ENCODE results near the gene PLCH1. TPM values are rescaled to one million over a fixed set of nuclear protein-coding genes. Genes with fewer than 3 reads are reported as not detected.

The PLCH1 gene
- total and polyA plus RNA-seq, 2 of the 13 experiments (the other 11 are each of a cell fraction or from before 2014, with no cell fraction given) = 2.0 to 3.0 TPM

GRCh38 chr3:155386919-155387318 is 358.0 kb downstream of the PLCH1 start:
- ChIA-PET POLR2A (no interaction called here), CTCF (ENCODE audit: low intra/inter-chr PET ratio, low total read pairs) (no interaction called here)
- 32% methylated on average over 8 of the region's 8 CpGs for WGBS (ENCODE audit: low lambda C conversion rate)
- BruUV-seq (replicated peaks) = no TSS peak
- DNase-seq (ENCODE audit: low spot score) = no peak
- FAIRE-seq = no peak
- no peak overlapping the region for H2AFZ ChIP-seq (ENCODE audit: low read length)
- no peak overlapping the region for H3K4me3 ChIP-seq (replicated peaks in 1 of 3; ENCODE audit: insufficient read depth in 1 of 3, low read depth in 2 of 3, low read length in 3 of 3)
- no peak overlapping the region for H3K9ac ChIP-seq (ENCODE audit: insufficient read depth, low read depth, low read length)
- H3K4me2 ChIP-seq (ENCODE audit: low read depth, low read length) = no peak overlapping the region
- H3K4me1 ChIP-seq (ENCODE audit: insufficient read depth, low read length) = no peaks in the 10 kb centered on the region
- TF ChIP-seq NCOR1 (IDR thresholded peaks at IDR 0.05; ENCODE audit: borderline replicate concordance, low read length) (no peak), ZNF329 (CRISPR knock-in tag; IDR thresholded peaks at IDR 0.05; ENCODE audit: low read depth) (no peak), SIN3A (IDR thresholded peaks at IDR 0.05; ENCODE audit: borderline replicate concordance, low read depth, low read length) (no peak), ZNF235 (CRISPR knock-in tag; IDR thresholded peaks at IDR 0.05; ENCODE audit: borderline replicate concordance) (no peak), SRSF9 (IDR thresholded peaks at IDR 0.05; ENCODE audit: borderline replicate concordance, insufficient read depth, low read depth, low read length, poor library complexity, severe bottlenecking) (no peak), ZNF530 (CRISPR knock-in tag; IDR thresholded peaks at IDR 0.05; ENCODE audit: low read depth) (no peak), JARID2 (CRISPR knock-in tag; IDR thresholded peaks at IDR 0.05; ENCODE audit: insufficient replicate concordance) (no peak), THAP11 (CRISPR knock-in tag; IDR thresholded peaks at IDR 0.05) (no peak), AFF4 (CRISPR knock-in tag; IDR thresholded peaks at IDR 0.05) (no peak), ZNF550 (CRISPR knock-in tag; IDR thresholded peaks at IDR 0.05; ENCODE audit: borderline replicate concordance) (no peak), ZBTB1 (CRISPR knock-in tag; IDR thresholded peaks at IDR 0.05; ENCODE audit: borderline replicate concordance) (no peak)
- TF ChIP-seq, protein P1, sequence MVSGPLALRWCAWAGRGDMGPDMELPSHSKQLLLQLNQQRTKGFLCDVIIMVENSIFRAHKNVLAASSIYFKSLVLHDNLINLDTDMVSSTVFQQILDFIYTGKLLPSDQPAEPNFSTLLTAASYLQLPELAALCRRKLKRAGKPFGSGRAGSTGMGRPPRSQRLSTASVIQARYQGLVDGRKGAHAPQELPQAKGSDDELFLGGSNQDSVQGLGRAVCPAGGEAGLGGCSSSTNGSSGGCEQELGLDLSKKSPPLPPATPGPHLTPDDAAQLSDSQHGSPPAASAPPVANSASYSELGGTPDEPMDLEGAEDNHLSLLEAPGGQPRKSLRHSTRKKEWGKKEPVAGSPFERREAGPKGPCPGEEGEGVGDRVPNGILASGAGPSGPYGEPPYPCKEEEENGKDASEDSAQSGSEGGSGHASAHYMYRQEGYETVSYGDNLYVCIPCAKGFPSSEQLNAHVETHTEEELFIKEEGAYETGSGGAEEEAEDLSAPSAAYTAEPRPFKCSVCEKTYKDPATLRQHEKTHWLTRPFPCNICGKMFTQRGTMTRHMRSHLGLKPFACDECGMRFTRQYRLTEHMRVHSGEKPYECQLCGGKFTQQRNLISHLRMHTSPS (CRISPR knock-in tag; IDR thresholded peaks at IDR 0.05; ENCODE audit: low read depth) = no peak
- TF ChIP-seq, protein P2, sequence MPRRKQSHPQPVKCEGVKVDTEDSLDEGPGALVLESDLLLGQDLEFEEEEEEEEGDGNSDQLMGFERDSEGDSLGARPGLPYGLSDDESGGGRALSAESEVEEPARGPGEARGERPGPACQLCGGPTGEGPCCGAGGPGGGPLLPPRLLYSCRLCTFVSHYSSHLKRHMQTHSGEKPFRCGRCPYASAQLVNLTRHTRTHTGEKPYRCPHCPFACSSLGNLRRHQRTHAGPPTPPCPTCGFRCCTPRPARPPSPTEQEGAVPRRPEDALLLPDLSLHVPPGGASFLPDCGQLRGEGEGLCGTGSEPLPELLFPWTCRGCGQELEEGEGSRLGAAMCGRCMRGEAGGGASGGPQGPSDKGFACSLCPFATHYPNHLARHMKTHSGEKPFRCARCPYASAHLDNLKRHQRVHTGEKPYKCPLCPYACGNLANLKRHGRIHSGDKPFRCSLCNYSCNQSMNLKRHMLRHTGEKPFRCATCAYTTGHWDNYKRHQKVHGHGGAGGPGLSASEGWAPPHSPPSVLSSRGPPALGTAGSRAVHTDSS (CRISPR knock-in tag; conservative IDR thresholded peaks at IDR 0.05) = no peak
- TF ChIP-seq, protein P3, sequence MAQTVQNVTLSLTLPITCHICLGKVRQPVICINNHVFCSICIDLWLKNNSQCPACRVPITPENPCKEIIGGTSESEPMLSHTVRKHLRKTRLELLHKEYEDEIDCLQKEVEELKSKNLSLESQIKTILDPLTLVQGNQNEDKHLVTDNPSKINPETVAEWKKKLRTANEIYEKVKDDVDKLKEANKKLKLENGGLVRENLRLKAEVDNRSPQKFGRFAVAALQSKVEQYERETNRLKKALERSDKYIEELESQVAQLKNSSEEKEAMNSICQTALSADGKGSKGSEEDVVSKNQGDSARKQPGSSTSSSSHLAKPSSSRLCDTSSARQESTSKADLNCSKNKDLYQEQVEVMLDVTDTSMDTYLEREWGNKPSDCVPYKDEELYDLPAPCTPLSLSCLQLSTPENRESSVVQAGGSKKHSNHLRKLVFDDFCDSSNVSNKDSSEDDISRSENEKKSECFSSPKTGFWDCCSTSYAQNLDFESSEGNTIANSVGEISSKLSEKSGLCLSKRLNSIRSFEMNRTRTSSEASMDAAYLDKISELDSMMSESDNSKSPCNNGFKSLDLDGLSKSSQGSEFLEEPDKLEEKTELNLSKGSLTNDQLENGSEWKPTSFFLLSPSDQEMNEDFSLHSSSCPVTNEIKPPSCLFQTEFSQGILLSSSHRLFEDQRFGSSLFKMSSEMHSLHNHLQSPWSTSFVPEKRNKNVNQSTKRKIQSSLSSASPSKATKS (CRISPR knock-in tag; IDR thresholded peaks at IDR 0.05) = no peak
- in situ Hi-C loops (cut with HindIII; ENCODE audit: extremely low pct_ligation_motif_present, low pct_unique_long_range_greater_than_20kb) (no loop called here), intact Hi-C loops (cut with micrococcal nuclease; ENCODE audit: unreplicated experiment) (loop anchor here (10.0 kb wide), 1 partner anchor 468 kb away; the partner anchor contains the start of gene SLC33A1)
- H4K20me1 ChIP-seq (ENCODE audit: insufficient read depth, low read length) = no peaks in the 10 kb centered on the region
- ATAC-seq = no peak
- H3K9me3 ChIP-seq (ENCODE audit: low read length) = no peaks in the 10 kb centered on the region
- no peak overlapping the region for H3K27ac ChIP-seq (ENCODE audit: extremely low read length, insufficient read depth, low read length)
- no peaks in the 10 kb centered on the region for H3K36me3 ChIP-seq (replicated peaks in 1 of 2; ENCODE audit: control insufficient read depth in 1 of 2, insufficient read depth in 2 of 2, low read length in 2 of 2)
- H3K79me2 ChIP-seq (ENCODE audit: insufficient read depth, low read length) = no peaks in the 10 kb centered on the region
- H3K27me3 ChIP-seq (ENCODE audit: control insufficient read depth in 1 of 2, insufficient read depth in 2 of 2, low read length in 2 of 2) = peaks cover 0 to 5% of the 10 kb centered on the region in 2 experiments; a peak in 1 of 5 replicates

Measured in HepG2 (cell line).